Measurements from ENCODE around the gene RMND1.
"Not testable (repeated sequence)": the region's sequence is repeated elsewhere in the genome, so short reads cannot be mapped to it uniquely, and the experiment has no call there.

The RMND1 gene

DNA sequence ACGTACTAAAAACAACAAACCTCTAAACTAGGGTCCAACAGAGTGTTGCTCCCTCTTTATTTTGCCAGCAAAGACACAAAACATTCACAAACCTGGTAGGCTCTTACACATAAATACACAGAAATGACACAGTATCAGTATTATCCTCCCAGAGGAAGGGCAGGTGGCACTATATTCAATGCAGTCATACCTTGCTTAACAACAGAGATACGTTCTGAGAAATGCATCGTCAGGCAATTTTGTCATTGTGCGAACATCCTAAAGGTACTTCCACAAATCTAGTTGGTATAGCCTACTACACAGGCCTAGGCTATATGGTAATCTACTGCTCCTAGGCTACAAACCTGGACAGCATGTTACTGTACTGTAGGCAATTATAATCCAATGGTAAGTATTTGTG is 70.2 kb downstream of the RMND1 start:
- no peak for DNase-seq

DNA sequence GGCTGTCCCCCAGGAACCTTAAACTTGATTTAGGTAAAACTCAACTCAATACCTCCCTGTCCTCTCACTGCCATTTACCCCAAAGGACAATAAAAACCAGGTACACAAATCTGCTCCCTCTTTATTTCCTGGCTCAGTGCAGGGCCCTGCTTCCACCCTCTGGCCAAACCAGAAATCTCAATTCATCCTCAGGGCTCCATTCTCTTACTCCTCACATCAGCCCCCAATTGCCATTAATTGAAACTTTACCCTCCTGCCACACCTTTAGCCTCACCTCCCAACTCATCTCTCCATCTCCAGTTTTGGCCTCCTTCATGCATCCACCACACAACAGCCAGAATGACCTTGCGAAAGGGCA is 71.1 kb downstream of the RMND1 start:
- DNase-seq, result no peak

- no peak for DNase-seq
Measured at GRCh38 chr6:151379933-151380847, 71.7 kb downstream of the RMND1 start.

DNA sequence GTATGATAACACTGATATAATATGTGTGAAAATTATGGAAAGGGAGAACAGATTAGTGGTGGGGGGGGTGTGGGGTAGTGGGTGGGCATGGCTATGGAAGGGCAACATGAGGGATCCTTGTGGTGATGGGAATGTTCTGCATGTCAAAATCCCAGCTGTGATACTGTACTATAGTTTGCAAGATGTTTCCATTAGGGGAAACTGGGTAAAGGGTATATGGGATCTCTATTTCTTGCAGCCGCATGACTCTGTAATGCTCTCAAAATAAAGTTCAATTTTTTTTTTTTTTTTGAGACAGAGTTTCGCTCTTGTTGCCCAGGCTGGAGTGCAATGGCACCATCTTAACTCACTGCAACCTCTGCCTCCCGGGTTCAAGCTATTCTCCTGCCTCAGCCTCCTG is 74.8 kb downstream of the RMND1 start:
- no peak for DNase-seq

GRCh38 chr6:151376440-151376839 is 75.5 kb downstream of the RMND1 start:
- DNase-seq, result no peak

- DNase-seq, result no peak
Measured at GRCh38 chr6:151375833-151376232, 76.1 kb downstream of the RMND1 start.

DNA sequence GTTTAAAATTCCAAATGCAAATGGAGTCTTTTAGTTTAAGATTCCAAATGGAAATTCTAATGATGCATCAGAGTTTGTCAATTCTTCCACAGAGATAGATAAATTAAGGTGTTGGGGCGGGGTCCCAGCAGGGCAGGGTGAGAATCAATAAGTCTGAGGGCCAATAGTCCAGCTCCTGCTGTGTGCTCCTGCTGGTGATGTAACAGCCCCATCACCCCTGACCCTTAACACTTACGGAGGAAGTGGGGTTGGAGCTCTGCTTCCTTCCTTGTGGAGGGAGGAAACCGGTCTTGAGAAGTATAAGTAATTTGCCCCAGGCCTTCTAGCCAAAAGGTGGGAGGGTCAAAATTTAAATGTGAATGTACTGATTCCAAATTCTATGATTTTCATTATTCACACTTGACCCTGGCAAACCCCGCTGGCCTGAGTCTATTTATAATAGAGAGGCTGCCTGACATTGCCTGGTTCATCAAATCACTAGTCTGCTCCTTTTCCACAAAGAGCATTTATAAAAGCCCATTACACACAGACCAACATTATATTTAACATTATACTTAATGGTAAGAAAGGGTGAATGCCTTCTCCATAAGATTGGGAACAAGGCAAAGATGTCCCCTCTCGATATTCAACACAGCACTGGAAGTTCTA is 77.8 kb downstream of the RMND1 start:
- DNase-seq, result no peak

GRCh38 chr6:151372164-151372563 is 79.8 kb downstream of the RMND1 start:
- no peak for DNase-seq

- no peak for DNase-seq
Measured at GRCh38 chr6:151370509-151371078, 81.3 kb downstream of the RMND1 start.

DNA sequence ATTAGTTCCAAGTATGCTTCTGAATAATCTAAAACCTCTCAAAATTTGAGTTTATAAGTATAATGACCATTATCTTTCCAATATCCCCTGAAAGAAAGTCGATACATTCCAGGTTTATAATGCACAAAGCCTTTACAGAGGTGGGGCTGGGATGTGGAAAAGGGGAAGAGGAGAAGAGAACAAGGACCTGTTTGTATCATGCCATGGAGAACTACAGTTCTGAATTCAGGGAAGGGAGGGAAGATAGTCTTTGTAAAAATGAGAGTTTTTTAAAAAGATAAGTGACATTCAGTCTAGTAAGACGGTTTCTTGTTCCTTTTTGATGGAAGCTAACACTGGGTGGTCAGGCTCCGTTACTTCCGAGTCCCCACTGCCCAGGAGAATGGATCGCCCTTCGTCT is 86.7 kb downstream of the RMND1 start:
- no peak for DNase-seq

GRCh38 chr6:151359486-151359885 is 92.4 kb downstream of the RMND1 start:
- no peak for DNase-seq

DNA sequence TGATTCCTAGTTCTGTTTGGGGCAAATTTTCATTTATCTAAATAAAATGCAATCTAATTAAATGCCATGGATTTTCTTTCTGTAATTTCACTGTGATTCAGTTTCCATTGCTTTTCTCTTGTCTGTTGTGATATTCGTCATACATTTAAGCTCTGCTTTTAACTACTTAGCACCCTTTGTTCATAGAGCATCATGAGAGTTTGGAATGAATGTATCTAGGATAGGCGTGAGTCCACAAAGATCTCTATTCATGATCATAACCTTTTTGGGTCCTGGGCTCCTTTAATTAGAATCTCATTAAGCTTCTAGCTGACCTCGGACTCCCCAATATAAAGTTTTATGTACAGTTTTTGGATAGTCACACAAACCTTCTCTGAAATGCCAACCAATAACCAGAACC is 93.5 kb downstream of the RMND1 start:
- DNase-seq, result no peak

DNA sequence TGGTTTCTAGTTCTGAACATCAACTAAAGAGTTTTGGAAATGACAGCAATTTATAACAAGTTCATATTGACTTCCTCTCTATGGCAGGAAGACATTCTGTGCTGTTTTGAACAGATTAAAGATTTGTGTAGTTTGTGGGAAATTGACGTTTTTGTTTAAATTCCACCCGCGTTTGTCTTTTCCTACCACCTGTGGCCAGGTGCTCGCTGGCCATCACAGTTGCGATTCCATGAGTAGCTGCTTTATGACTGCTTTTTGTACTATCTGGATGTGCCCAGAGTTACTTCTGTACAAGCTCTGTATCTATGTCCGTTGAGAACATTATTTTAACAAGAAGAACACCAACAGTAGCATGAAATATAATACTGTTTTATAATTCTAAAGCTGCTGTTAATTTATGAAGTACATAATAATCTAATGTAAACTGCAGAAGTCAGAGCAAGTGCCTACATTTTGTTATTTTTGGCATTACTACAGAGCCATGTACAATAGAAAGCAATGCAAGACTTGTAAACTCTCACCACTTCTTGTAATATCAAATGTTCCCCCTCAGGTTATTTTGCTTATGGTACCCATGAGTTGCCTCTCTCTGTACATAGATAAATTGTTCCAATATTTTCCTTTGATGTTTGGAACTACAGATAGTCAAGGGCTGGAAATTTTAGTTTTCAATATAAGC is 94.0 kb downstream of the RMND1 start:
- no peak for DNase-seq

DNA sequence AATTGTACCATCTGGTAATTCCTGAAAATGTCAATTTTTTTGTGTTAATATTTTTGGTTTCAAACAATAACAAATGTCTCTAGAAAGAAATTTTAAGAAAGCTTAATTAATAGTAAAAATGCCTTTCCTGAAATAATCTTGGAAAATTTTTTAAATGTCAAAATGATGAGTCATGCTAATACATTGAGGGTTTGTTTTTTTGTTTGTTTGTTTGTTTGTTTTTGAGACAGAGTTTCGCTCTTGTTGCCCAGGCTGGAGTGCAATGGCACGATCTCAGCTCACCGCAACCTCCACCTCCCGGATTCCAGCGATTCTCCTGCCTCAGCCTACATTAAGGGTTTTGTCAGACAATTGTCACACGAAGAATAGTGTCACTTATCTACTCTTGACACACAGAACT is 94.9 kb downstream of the RMND1 start:
- DNase-seq, result not testable (repeated sequence)

All from activated CD4-positive, CD25-positive, alpha-beta regulatory T cell (primary cell).